ENCODE data around the gene MAP4K2. TPM values are rescaled to one million over a fixed set of nuclear protein-coding genes. Genes with fewer than 3 reads are reported as not detected.
A peak's percentile ranks its signal among the peaks of the same experiment; 100 is the strongest.

The MAP4K2 gene
- total and polyA plus RNA-seq, 9 of the 15 experiments (the other 6 are each of a cell fraction or from before 2014, with no cell fraction given), result 0.13 to 14.5 (median 7.3) TPM

GRCh38 chr11:64843686-64844329 is 40.8 kb upstream of the MAP4K2 start (continued):
- TF ChIP-seq ATF6 (CRISPR knock-in tag; IDR thresholded peaks at IDR 0.05) (0 out of 2 replicates have a peak, but pooled peaks have one; percentile 34), HDAC1 (IDR thresholded peaks at IDR 0.05) (peak in 1 of 2 experiments; percentile 62; a peak in 1 of 4 replicates), SPI1 (IDR thresholded peaks at IDR 0.05; ENCODE audit: borderline replicate concordance, low read depth, low read length) (no peak), SIRT6 (IDR thresholded peaks at IDR 0.05; ENCODE audit: low read depth, low read length) (no peak), SMARCB1 (IDR thresholded peaks at IDR 0.05; ENCODE audit: insufficient read length, low read depth) (no peak), CREB1 (IDR thresholded peaks at IDR 0.05) (no peak), CREB1 (CRISPR knock-in tag; IDR thresholded peaks at IDR 0.05) (peak; percentile 31; the same call in 1 of the 2 replicates), FOXA3 (CRISPR knock-in tag; conservative IDR thresholded peaks at IDR 0.05 in 1 of 2, IDR thresholded peaks at IDR 0.05 in 1 of 2) (peak in 1 of 2 experiments; percentile 31; a peak in 1 of 4 replicates), ARID1B (IDR thresholded peaks at IDR 0.05) (0 out of 2 replicates have a peak, but pooled peaks have one; percentile 10), JUN (IDR thresholded peaks at IDR 0.05; ENCODE audit: borderline replicate concordance, low read depth, low read length) (no peak), JUN (CRISPR knock-in tag; IDR thresholded peaks at IDR 0.05; ENCODE audit: borderline replicate concordance) (0 out of 2 replicates have a peak, but pooled peaks have one; percentile 57), THRB (CRISPR knock-in tag; conservative IDR thresholded peaks at IDR 0.05) (peak; percentile 73), HDGF (IDR thresholded peaks at IDR 0.05) (peak; percentile 88), TEAD1 (CRISPR knock-in tag; IDR thresholded peaks at IDR 0.05) (0 out of 4 replicates have a peak, but pooled peaks of 1 of the 2 experiments have one; percentile 15), MIER1 (IDR thresholded peaks at IDR 0.05; ENCODE audit: low read depth) (peak; percentile 43; the same call in 1 of the 2 replicates), HIVEP1 (CRISPR knock-in tag; IDR thresholded peaks at IDR 0.05) (peak; percentile 10; the same call in 1 of the 2 replicates), OTX1 (CRISPR knock-in tag; IDR thresholded peaks at IDR 0.05) (peak; percentile 67; the same call in 1 of the 2 replicates), HDAC2 (IDR thresholded peaks at IDR 0.05) (0 out of 2 replicates have a peak, but pooled peaks have one; percentile 18)
- TF ChIP-seq, protein P1, sequence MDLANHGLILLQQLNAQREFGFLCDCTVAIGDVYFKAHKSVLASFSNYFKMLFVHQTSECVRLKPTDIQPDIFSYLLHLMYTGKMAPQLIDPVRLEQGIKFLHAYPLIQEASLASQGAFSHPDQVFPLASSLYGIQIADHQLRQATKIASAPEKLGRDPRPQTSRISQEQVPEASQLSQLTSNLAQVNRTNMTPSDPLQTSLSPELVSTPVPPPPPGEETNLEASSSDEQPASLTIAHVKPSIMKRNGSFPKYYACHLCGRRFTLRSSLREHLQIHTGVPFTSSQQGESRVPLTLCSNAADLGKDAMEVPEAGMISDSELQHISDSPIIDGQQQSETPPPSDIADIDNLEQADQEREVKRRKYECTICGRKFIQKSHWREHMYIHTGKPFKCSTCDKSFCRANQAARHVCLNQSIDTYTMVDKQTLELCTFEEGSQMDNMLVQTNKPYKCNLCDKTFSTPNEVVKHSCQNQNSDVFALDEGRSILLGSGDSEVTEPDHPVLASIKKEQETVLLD (IDR thresholded peaks at IDR 0.05), result 0 out of 2 replicates have a peak, but pooled peaks have one; percentile 28
- TF ChIP-seq, protein P2, sequence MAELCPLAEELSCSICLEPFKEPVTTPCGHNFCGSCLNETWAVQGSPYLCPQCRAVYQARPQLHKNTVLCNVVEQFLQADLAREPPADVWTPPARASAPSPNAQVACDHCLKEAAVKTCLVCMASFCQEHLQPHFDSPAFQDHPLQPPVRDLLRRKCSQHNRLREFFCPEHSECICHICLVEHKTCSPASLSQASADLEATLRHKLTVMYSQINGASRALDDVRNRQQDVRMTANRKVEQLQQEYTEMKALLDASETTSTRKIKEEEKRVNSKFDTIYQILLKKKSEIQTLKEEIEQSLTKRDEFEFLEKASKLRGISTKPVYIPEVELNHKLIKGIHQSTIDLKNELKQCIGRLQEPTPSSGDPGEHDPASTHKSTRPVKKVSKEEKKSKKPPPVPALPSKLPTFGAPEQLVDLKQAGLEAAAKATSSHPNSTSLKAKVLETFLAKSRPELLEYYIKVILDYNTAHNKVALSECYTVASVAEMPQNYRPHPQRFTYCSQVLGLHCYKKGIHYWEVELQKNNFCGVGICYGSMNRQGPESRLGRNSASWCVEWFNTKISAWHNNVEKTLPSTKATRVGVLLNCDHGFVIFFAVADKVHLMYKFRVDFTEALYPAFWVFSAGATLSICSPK (IDR thresholded peaks at IDR 0.05; ENCODE audit: borderline replicate concordance), result 0 out of 2 replicates have a peak, but pooled peaks have one; percentile 24
- TF ChIP-seq, protein P3, sequence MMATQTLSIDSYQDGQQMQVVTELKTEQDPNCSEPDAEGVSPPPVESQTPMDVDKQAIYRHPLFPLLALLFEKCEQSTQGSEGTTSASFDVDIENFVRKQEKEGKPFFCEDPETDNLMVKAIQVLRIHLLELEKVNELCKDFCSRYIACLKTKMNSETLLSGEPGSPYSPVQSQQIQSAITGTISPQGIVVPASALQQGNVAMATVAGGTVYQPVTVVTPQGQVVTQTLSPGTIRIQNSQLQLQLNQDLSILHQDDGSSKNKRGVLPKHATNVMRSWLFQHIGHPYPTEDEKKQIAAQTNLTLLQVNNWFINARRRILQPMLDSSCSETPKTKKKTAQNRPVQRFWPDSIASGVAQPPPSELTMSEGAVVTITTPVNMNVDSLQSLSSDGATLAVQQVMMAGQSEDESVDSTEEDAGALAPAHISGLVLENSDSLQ (IDR thresholded peaks at IDR 0.05), result no peak

Data from K562 (cell line).